GM10847 (cell line): ENCODE results near the gene ECHDC1.

ENCODE experiments used
- POLR2A ChIP-seq: IDR thresholded peaks from 2 replicates; pipeline ENCODE4 v1.6.1; 2011; ENCODE audit not compliant: insufficient read length; ENCODE audit errors: extremely low read depth

Gene ECHDC1

GRCh38 chr6:127342946-127343808 is at the start of gene ECHDC1:
TSS of gene ECHDC1 (minus strand) at chr6:127343609. CDS start at chr6:127331028, 12,581 bp downstream.
- TF ChIP-seq POLR2A = peak; percentile 55

DNA sequence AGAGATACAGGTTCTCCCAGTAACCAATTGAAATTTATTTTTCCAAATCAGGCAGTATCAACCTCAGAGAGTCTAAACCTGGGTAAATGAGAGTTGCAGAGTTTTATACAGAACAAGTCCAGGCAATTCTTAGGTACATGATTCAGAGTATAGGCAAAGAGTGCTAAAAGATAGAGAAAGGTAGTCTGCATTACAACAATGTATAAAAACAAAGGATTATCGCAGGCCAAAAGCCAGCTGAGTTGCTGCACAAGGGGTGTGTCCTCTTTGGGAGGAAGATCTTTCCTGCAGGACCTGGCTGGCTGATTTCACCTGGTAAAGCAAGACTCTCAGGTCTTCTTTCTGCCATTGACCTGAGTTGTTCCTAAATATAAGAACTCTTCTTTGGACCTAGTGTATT is 48.9 kb upstream of the ECHDC1 start:
- TF ChIP-seq POLR2A = no peak

- TF ChIP-seq POLR2A = no peak
These were observed 47.9 kb upstream of the ECHDC1 start for GRCh38 chr6:127391094-127391953.

GRCh38 chr6:127389706-127390105 is 46.3 kb upstream of the ECHDC1 start:
- TF ChIP-seq POLR2A = no peak

GRCh38 chr6:127385668-127386430 is 42.4 kb upstream of the ECHDC1 start:
- TF ChIP-seq POLR2A = no peak

- TF ChIP-seq POLR2A = no peak
These were observed 40.6 kb upstream of the ECHDC1 start for GRCh38 chr6:127383988-127384387.

- TF ChIP-seq POLR2A = no peak
These were observed 39.0 kb upstream of the ECHDC1 start for GRCh38 chr6:127382413-127382812.

- no peak for TF ChIP-seq POLR2A
These were observed 38.0 kb upstream of the ECHDC1 start for GRCh38 chr6:127381384-127381783.

- no peak for TF ChIP-seq POLR2A
These were observed 33.3 kb upstream of the ECHDC1 start for GRCh38 chr6:127376685-127377084.

- TF ChIP-seq POLR2A = no peak
These were observed 23.6 kb upstream of the ECHDC1 start for GRCh38 chr6:127367023-127367375.

DNA sequence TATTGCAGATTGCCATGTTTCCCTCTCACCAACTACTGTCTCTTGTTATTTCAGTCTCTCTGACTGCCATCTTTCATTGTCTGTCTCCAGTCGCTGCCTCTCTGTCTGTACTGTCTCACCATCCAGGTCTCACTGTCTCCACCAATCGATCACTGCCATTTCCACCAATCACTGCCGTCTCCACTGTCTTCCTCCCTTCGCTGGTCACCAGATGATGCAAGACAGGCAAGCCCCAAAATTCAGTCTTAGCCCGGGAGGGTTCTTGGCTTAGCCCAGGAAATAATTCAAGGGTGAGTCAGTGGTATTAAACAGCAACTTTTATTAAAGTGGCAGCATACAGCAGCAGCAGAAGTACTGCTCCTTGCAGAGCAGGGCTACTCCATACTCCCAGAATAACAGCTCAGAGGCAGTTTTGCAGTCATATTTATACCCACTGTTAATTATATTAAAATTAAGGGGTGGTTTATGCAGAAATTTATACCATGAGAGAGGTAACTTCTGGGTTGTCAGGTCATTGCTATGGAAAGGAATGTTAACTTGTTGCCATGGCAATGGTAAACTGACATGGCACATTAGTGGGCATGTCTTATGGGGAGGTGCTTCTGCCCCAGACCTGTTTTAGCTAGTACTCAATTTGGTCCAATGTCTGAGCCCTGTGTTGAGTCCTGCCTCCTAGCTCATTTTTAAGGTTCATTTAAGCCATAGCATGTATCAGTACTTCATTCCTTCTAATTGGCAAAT is 23.0 kb upstream of the ECHDC1 start:
- TF ChIP-seq POLR2A = no peak

- TF ChIP-seq POLR2A = no peak
These were observed 22.5 kb upstream of the ECHDC1 start for GRCh38 chr6:127365874-127366273.

GRCh38 chr6:127352524-127352923 is 9.1 kb upstream of the ECHDC1 start:
- TF ChIP-seq POLR2A = no peak

GRCh38 chr6:127349980-127350379 is 6.6 kb upstream of the ECHDC1 start:
- no peak for TF ChIP-seq POLR2A
